Measurements from ENCODE around the gene KIAA2012. TPM values are rescaled to one million over a fixed set of nuclear protein-coding genes. Genes with fewer than 3 reads are reported as not detected.

The KIAA2012 gene
- total and polyA plus RNA-seq, 3 experiments from 2014 or later: not detected

DNA sequence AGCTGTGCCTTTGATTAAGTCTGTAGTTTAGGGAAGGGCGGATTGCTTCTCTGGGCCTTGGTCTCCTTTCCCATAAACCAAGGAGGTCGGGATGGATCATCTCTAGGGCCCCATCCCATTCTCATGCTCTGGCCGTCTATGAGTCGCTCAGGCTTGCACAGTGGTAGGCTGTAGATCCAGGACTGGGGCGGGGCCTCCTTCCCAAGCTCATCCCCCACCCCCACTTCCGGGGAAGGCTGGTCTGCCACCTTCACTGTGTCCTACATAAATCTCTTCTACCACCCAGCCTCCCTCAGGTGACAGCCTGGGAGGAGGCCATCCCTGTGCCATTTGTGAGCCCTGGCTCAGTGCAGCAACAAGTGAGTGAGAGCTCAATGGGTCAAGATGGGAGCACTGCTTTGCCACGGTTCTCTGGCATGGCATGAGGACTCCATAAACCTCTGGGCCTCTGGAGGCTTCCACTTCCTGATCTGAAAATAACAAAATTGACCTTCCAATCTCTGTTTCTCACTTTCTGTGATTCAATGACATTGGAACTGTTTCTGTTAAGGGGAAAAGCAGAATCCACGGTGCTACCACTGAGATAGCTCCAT is 96.9 kb downstream of the KIAA2012 start:
- POLR2A ChIA-PET: no interaction called here
- no peaks in the 10 kb centered on the region for H3K27me3 ChIP-seq (ENCODE audit: insufficient read depth, low read length, poor library complexity, severe bottlenecking)
- CTCF ChIA-PET: interaction anchor here (0.7 to 1.6 kb wide), 2 partner anchors 308 to 309 kb away, joined by 3 read pairs; no protein-coding TSS in a partner anchor

DNA sequence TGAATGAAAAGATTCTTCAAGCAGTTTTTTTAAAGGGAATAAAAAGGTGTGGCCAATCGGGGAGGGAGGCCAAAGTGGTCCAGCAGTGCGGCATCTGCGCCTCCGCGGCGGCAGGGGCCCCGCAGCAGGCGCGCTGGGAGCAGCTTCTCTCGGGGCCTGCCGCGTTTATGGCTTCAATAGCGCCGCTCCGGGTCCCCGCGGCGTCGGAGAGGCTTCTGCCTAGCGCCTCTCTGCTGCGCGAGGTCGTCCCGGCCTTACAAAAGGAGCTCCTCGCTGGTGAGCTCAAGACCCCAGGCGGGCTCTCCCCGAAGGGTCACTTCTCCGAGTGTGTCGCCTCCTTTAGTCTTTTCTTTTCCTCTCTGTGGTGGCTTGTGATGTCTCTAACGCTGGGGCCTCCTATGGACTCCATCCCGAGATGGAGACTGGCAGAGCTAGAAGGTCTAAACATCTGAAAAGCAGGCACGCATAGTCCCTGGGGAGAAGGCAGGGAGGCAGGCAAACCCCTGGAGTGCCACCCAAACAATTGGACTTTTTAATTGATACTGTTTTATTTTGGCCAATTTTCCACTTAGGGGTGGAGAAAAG is 98.3 kb downstream of the KIAA2012 start:
- peaks cover 8 to 13% (median 11%) of the 10 kb centered on the region in 3 donors for H3K4me1 Mint-ChIP-seq
- ChIA-PET CTCF (interaction anchor here (1.6 kb wide), 1 partner anchor 310 kb away, joined by 3 read pairs; no protein-coding TSS in a partner anchor), POLR2A (no interaction called here)
- H3K9me3 ChIP-seq (ENCODE audit: low read length): no peaks in the 10 kb centered on the region
- DNase-seq: no peak
- no peaks in the 10 kb centered on the region for H3K4me1 ChIP-seq (ENCODE audit: insufficient read depth, low read length)
- H3K27ac Mint-ChIP-seq: peak overlapping the region in 1 of 8 donors; percentile 34
- no peaks in the 10 kb centered on the region for H3K9me3 Mint-ChIP-seq
- no peaks in the 10 kb centered on the region for H3K27me3 ChIP-seq (ENCODE audit: insufficient read depth, low read length, poor library complexity, severe bottlenecking)
- no peak overlapping the region for H3K27ac ChIP-seq (ENCODE audit: low read depth, low read length)
- H3K27me3 Mint-ChIP-seq: peaks cover 0 to 8% of the 10 kb centered on the region in 2 donors
- no peak overlapping the region for H3K4me3 Mint-ChIP-seq
- no peaks in the 10 kb centered on the region for H3K36me3 Mint-ChIP-seq
- no peaks in the 10 kb centered on the region for H3K36me3 ChIP-seq (ENCODE audit: insufficient read depth, low read length)
- H3K4me3 ChIP-seq (ENCODE audit: low read length): no peak overlapping the region

More for the DNA sequence above, 96.9 kb downstream of the KIAA2012 start:
- Histone ChIP-seq H3K4me3 (ENCODE audit: low read length) (no peak overlapping the region), H3K27ac (ENCODE audit: low read depth, low read length) (no peak overlapping the region), H3K36me3 (ENCODE audit: insufficient read depth, low read length) (no peaks in the 10 kb centered on the region), H3K9me3 (ENCODE audit: low read length) (no peaks in the 10 kb centered on the region), H3K4me1 (ENCODE audit: insufficient read depth, low read length) (no peaks in the 10 kb centered on the region)
- no peaks in the 10 kb centered on the region for H3K36me3 Mint-ChIP-seq
- no peak for DNase-seq
- H3K27me3 Mint-ChIP-seq: peaks cover 0 to 8% of the 10 kb centered on the region in 2 donors
- peaks cover 8 to 13% (median 11%) of the 10 kb centered on the region in 3 donors for H3K4me1 Mint-ChIP-seq
- H3K9me3 Mint-ChIP-seq: no peaks in the 10 kb centered on the region
- no peak overlapping the region for H3K4me3 Mint-ChIP-seq
- no peak overlapping the region for H3K27ac Mint-ChIP-seq

DNA sequence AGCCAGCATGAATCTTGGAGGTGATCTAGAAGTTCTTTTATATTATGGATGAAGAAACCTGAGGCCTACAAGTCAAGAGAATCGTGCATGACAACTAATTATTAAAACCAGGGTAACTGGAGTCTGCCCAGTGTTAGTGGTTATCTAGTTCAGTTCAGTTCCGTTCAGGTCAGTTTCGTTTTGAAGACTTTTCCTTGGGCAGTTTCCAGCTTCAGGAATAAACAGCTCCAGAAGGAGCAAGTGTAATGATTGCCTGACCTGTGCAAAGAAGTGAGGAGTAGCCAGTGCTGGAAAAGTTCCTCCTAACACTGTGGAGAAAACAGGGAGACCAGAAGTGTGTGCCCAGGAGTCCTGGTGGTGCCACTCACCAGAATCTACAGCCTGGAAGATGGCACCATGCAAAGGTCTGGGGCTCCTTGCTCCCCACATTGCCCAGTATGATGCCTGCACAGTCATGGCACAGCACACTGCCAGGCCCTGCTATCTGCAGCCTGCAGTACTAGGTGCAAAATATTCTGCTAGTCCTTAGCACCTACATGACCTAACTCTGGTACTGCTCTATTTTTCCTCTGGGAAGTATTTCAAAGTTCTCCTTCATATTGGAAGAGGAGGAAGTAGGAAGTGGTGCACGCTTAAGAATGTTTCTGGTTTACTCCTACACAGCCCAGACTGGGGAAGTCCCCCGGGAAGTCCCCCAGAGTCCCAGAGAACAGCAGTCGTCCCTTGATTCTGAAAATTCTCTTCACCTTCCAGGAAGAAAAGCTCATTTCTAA is 99.6 kb downstream of the KIAA2012 start:
- H3K27ac ChIP-seq (ENCODE audit: low read depth, low read length): no peak overlapping the region
- H3K4me1 ChIP-seq (ENCODE audit: insufficient read depth, low read length): no peaks in the 10 kb centered on the region
- H3K36me3 ChIP-seq (ENCODE audit: insufficient read depth, low read length): no peaks in the 10 kb centered on the region
- peaks cover 8 to 13% (median 11%) of the 10 kb centered on the region in 3 donors for H3K4me1 Mint-ChIP-seq
- H3K27me3 ChIP-seq (ENCODE audit: insufficient read depth, low read length, poor library complexity, severe bottlenecking): no peaks in the 10 kb centered on the region
- peaks cover 0 to 7% of the 10 kb centered on the region in 2 donors for H3K27me3 Mint-ChIP-seq
- H3K9me3 ChIP-seq (ENCODE audit: low read length): no peaks in the 10 kb centered on the region
- H3K36me3 Mint-ChIP-seq: no peaks in the 10 kb centered on the region
- CTCF ChIA-PET: no interaction called here
- H3K27ac Mint-ChIP-seq: peak overlapping the region in 3 of 8 donors; percentile 34 to 69 (median 52)
- no peak for DNase-seq
- no peak overlapping the region for H3K4me3 Mint-ChIP-seq
- POLR2A ChIA-PET: no interaction called here
- no peak overlapping the region for H3K4me3 ChIP-seq (ENCODE audit: low read length)
- H3K9me3 Mint-ChIP-seq: no peaks in the 10 kb centered on the region

DNA sequence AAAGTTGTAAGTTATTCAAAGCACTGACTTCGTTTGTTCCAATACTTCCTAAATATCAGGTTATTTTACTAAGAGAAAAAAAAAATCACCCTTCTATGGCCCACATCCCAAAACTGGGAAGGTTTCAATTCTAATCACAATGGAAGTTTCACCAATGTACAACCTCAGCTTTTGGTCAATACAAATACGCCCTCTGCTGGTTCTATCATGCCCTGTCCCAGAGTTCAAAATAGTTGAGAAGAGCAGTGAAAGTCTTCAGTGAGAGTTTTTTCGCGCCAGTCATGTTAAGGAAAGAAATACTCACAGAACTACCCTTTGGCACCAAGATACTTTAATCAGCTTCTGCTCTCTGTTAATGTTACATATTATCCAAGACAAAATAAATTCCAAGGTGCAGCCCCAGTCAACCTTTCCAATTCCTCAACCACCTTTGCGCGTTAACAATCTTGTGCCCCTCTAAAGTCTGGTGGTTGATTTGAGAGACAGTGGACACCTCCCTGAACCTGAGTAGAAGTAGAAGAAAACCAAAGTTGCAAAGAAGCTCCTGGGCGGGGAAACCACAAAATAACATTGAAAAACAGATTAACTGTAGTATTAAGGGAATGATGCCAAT is 105.4 kb downstream of the KIAA2012 start:
- H3K27me3 Mint-ChIP-seq: peaks cover 4 to 13% of the 10 kb centered on the region in 2 donors
- peak; percentile 3 to 59 (median 39) for DNase-seq
- H3K4me1 Mint-ChIP-seq: no peaks in the 10 kb centered on the region
- Histone ChIP-seq H3K9me3 (ENCODE audit: low read length) (no peaks in the 10 kb centered on the region), H3K4me1 (ENCODE audit: insufficient read depth, low read length) (no peaks in the 10 kb centered on the region), H3K27me3 (ENCODE audit: insufficient read depth, low read length, poor library complexity, severe bottlenecking) (no peaks in the 10 kb centered on the region), H3K4me3 (ENCODE audit: low read length) (no peak overlapping the region), H3K27ac (ENCODE audit: low read depth, low read length) (no peak overlapping the region), H3K36me3 (ENCODE audit: insufficient read depth, low read length) (no peaks in the 10 kb centered on the region)
- no peak overlapping the region for H3K4me3 Mint-ChIP-seq
- POLR2A ChIA-PET: no interaction called here
- no peaks in the 10 kb centered on the region for H3K9me3 Mint-ChIP-seq
- H3K36me3 Mint-ChIP-seq: no peaks in the 10 kb centered on the region
- CTCF ChIA-PET: interaction anchor here (0.8 to 4.8 kb wide), 7 partner anchors 9 to 327 kb away, joined by 3 to 45 read pairs (median 3); no protein-coding TSS in a partner anchor
- no peak overlapping the region for H3K27ac Mint-ChIP-seq

DNA sequence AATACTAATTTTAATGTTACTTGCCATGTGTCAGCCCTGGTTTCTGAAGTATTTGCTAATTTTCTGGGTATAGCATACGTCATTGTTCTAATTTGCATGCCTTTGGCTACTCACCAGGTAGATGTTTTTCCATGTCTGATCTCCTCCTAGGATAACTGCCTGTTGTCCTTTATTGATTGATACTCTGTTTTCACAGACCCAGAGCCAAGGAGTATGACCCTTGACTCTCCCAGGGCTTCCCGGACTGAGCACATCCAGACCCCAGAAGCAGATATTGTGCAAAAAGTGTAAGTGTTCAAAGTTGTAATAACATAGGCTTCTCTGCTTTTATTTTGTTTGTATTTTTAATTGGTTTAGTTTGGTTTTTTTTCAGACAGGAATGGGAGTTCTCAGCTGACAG is 111.5 kb downstream of the KIAA2012 start:
- Histone ChIP-seq H3K36me3 (ENCODE audit: insufficient read depth, low read length) (no peaks in the 10 kb centered on the region), H3K27me3 (ENCODE audit: insufficient read depth, low read length, poor library complexity, severe bottlenecking) (no peaks in the 10 kb centered on the region), H3K9me3 (ENCODE audit: low read length) (no peaks in the 10 kb centered on the region), H3K4me3 (ENCODE audit: low read length) (no peak overlapping the region), H3K4me1 (ENCODE audit: insufficient read depth, low read length) (no peaks in the 10 kb centered on the region), H3K27ac (ENCODE audit: low read depth, low read length) (no peak overlapping the region)
- ChIA-PET POLR2A (no interaction called here), CTCF (interaction anchor here (1.2 kb wide), 1 partner anchor 326 kb away, joined by 3 read pairs; no protein-coding TSS in a partner anchor)
- Mint-ChIP-seq H3K9me3 (no peaks in the 10 kb centered on the region), H3K27me3 (peaks cover 8 to 45% of the 10 kb centered on the region in 2 donors), H3K4me1 (no peaks in the 10 kb centered on the region), H3K36me3 (no peaks in the 10 kb centered on the region), H3K4me3 (no peak overlapping the region), H3K27ac (no peak overlapping the region)
- no peak for DNase-seq

DNA sequence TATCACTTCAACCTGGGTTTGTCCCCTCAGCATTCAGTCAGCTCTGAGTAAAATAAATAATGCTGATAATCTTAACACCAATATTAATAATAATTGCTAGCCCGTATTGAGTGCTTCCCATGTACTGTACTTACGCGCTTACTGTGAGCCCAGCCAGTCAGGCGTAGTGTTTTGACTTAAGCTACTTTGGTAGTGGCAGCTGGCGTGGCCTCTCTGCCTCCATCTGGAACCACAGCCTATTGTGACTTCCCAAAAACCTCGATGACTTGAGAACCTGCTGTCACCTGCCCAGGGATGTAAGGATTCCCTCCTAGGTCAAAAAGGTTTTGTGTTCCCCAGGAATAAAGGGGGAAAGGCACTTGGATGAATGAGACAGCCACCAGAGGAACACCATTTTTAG is 112.1 kb downstream of the KIAA2012 start:
- H3K27ac Mint-ChIP-seq: no peak overlapping the region
- Histone ChIP-seq H3K27ac (ENCODE audit: low read depth, low read length) (no peak overlapping the region), H3K4me3 (ENCODE audit: low read length) (no peak overlapping the region), H3K36me3 (ENCODE audit: insufficient read depth, low read length) (no peaks in the 10 kb centered on the region), H3K9me3 (ENCODE audit: low read length) (no peaks in the 10 kb centered on the region), H3K4me1 (ENCODE audit: insufficient read depth, low read length) (no peaks in the 10 kb centered on the region), H3K27me3 (ENCODE audit: insufficient read depth, low read length, poor library complexity, severe bottlenecking) (no peaks in the 10 kb centered on the region)
- ChIA-PET CTCF (interaction anchor here (1.2 kb wide), 1 partner anchor 326 kb away, joined by 3 read pairs; no protein-coding TSS in a partner anchor), POLR2A (no interaction called here)
- DNase-seq: no peak
- no peaks in the 10 kb centered on the region for H3K4me1 Mint-ChIP-seq
- no peaks in the 10 kb centered on the region for H3K9me3 Mint-ChIP-seq
- peaks cover 8 to 48% of the 10 kb centered on the region in 2 donors for H3K27me3 Mint-ChIP-seq
- H3K36me3 Mint-ChIP-seq: no peaks in the 10 kb centered on the region
- H3K4me3 Mint-ChIP-seq: no peak overlapping the region

DNA sequence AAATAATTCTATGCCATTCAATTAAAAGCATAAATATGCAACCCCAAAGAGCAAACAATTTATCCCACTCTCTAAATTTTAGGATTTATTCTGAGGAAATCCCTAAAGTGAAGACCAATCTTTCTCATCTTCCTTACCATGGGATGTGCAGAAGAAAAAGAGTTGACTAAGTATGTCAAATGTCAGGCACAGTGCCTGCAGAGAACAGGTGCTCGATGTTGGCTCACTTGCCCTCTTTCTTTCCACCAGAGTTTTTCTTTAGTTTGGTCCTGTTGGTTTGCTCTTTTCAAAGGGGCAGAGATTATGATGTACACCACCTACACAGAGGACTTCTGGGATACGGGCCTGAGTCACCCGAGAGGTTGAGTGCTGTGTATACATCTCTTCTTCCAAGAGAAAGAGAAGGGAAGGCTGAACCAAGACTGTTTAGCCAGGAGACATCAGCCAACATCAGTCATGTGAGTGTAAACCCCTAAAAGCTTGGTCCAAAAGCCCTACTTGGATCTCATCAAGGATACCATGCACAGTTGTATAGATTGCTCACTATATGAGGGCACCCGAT is 113.7 kb downstream of the KIAA2012 start:
- Mint-ChIP-seq H3K27ac (no peak overlapping the region), H3K36me3 (no peaks in the 10 kb centered on the region), H3K4me3 (no peak overlapping the region), H3K27me3 (peaks cover 8 to 57% of the 10 kb centered on the region in 2 donors), H3K9me3 (no peaks in the 10 kb centered on the region), H3K4me1 (no peaks in the 10 kb centered on the region)
- CTCF ChIA-PET: interaction anchor here (1.4 kb wide), 1 partner anchor 8 kb away, joined by 3 read pairs; no protein-coding TSS in a partner anchor
- Histone ChIP-seq H3K4me1 (ENCODE audit: insufficient read depth, low read length) (no peaks in the 10 kb centered on the region), H3K9me3 (ENCODE audit: low read length) (no peaks in the 10 kb centered on the region), H3K4me3 (ENCODE audit: low read length) (no peak overlapping the region), H3K27ac (ENCODE audit: low read depth, low read length) (no peak overlapping the region), H3K27me3 (ENCODE audit: insufficient read depth, low read length, poor library complexity, severe bottlenecking) (no peaks in the 10 kb centered on the region), H3K36me3 (ENCODE audit: insufficient read depth, low read length) (no peaks in the 10 kb centered on the region)
- POLR2A ChIA-PET: no interaction called here
- no peak for DNase-seq
